WTC11 (cell line): ENCODE results near the gene TOR1AIP2.

Experiments used
- ATF2 ChIP-seq: sonication (generic); formaldehyde crosslinking; IDR thresholded peaks from 2 replicates; pipeline ENCODE4 v1.8.1; 2022; ENCODE audit warnings: low read depth, missing genetic modification reagents, borderline replicate concordance
- E2F1 ChIP-seq: sonication (generic); formaldehyde crosslinking; IDR thresholded peaks from 2 replicates; pipeline ENCODE4 v1.8.0; 2022; ENCODE audit warnings: mild to moderate bottlenecking, missing genetic modification reagents
- E2F5 ChIP-seq: sonication (generic); formaldehyde crosslinking; IDR thresholded peaks from 2 replicates; pipeline ENCODE4 v1.8.1; 2022; ENCODE audit warnings: mild to moderate bottlenecking, moderate library complexity, missing genetic modification reagents
- SMAD3 ChIP-seq: sonication (generic); formaldehyde crosslinking; IDR thresholded peaks from 2 replicates; pipeline ENCODE4 v1.8.0; 2022; ENCODE audit warnings: missing genetic modification reagents, mild to moderate bottlenecking, borderline replicate concordance
- ZBTB21 ChIP-seq: sonication (generic); formaldehyde crosslinking; IDR thresholded peaks from 2 replicates; pipeline ENCODE4 v1.8.1; 2023; ENCODE audit warnings: mild to moderate bottlenecking, missing genetic modification reagents, borderline replicate concordance
- ZNF317 ChIP-seq: sonication (generic); formaldehyde crosslinking; IDR thresholded peaks from 2 replicates; pipeline ENCODE4 v1.8.1; 2023; ENCODE audit warnings: low read depth, mild to moderate bottlenecking, moderate library complexity, missing genetic modification reagents, borderline replicate concordance
- TF ChIP-seq, protein P1 (sequence below): fragments of 200-600 bp; IDR thresholded peaks from 2 replicates; pipeline ENCODE4 v1.8.0; 2022; ENCODE audit warnings: antibody characterized with exemption
- TF ChIP-seq, protein P2 (sequence below): sonication (generic); formaldehyde crosslinking; IDR thresholded peaks from 2 replicates; pipeline ENCODE4 v1.8.1; 2023; ENCODE audit warnings: mild to moderate bottlenecking, missing genetic modification reagents
- TF ChIP-seq, protein P3 (sequence below): sonication (generic); formaldehyde crosslinking; IDR thresholded peaks from 2 replicates; pipeline ENCODE4 v1.8.1; 2023; ENCODE audit warnings: mild to moderate bottlenecking, missing genetic modification reagents, moderate library complexity
- TF ChIP-seq, protein P4 (sequence below): fragments of 250-450 bp; sonication (Bioruptor Pico); IDR thresholded peaks from 2 replicates; pipeline ENCODE4 v1.9.0; 2021; ENCODE audit warnings: mild to moderate bottlenecking, borderline replicate concordance

DNA sequence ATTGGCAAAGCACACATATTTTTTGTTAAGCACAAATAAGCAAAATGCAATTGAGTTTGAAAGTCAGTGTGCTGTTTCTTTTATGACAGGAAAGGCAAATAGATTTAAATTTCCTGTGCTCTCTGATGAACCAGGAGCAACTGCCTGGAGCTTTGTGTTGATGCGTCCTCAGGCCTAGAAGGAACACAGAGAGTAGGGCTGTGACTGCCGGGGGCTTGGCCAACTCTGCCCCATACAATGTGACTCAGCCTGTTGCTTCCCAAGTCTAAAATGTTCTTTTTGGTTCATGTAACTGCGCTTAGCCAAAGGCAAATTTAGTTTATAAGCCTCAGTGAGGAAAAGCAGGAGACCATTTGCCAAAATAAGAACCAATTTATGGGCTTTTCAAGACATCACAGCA, 37.5 kb downstream of the TOR1AIP2 start:
- TF ChIP-seq, protein P1, sequence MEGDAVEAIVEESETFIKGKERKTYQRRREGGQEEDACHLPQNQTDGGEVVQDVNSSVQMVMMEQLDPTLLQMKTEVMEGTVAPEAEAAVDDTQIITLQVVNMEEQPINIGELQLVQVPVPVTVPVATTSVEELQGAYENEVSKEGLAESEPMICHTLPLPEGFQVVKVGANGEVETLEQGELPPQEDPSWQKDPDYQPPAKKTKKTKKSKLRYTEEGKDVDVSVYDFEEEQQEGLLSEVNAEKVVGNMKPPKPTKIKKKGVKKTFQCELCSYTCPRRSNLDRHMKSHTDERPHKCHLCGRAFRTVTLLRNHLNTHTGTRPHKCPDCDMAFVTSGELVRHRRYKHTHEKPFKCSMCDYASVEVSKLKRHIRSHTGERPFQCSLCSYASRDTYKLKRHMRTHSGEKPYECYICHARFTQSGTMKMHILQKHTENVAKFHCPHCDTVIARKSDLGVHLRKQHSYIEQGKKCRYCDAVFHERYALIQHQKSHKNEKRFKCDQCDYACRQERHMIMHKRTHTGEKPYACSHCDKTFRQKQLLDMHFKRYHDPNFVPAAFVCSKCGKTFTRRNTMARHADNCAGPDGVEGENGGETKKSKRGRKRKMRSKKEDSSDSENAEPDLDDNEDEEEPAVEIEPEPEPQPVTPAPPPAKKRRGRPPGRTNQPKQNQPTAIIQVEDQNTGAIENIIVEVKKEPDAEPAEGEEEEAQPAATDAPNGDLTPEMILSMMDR = no peak
- TF ChIP-seq, protein P2, sequence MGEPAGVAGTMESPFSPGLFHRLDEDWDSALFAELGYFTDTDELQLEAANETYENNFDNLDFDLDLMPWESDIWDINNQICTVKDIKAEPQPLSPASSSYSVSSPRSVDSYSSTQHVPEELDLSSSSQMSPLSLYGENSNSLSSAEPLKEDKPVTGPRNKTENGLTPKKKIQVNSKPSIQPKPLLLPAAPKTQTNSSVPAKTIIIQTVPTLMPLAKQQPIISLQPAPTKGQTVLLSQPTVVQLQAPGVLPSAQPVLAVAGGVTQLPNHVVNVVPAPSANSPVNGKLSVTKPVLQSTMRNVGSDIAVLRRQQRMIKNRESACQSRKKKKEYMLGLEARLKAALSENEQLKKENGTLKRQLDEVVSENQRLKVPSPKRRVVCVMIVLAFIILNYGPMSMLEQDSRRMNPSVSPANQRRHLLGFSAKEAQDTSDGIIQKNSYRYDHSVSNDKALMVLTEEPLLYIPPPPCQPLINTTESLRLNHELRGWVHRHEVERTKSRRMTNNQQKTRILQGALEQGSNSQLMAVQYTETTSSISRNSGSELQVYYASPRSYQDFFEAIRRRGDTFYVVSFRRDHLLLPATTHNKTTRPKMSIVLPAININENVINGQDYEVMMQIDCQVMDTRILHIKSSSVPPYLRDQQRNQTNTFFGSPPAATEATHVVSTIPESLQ (CRISPR knock-in tag) = no peak
- no peak for TF ChIP-seq SMAD3
- no peak for TF ChIP-seq E2F1
- no peak for TF ChIP-seq ATF2 (CRISPR knock-in tag)
- TF ChIP-seq E2F5 = no peak
- TF ChIP-seq, protein P3, sequence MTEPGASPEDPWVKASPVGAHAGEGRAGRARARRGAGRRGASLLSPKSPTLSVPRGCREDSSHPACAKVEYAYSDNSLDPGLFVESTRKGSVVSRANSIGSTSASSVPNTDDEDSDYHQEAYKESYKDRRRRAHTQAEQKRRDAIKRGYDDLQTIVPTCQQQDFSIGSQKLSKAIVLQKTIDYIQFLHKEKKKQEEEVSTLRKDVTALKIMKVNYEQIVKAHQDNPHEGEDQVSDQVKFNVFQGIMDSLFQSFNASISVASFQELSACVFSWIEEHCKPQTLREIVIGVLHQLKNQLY (CRISPR knock-in tag) = no peak
- TF ChIP-seq ZBTB21 (CRISPR knock-in tag) = no peak
- TF ChIP-seq ZNF317 = no peak
- TF ChIP-seq, protein P4, sequence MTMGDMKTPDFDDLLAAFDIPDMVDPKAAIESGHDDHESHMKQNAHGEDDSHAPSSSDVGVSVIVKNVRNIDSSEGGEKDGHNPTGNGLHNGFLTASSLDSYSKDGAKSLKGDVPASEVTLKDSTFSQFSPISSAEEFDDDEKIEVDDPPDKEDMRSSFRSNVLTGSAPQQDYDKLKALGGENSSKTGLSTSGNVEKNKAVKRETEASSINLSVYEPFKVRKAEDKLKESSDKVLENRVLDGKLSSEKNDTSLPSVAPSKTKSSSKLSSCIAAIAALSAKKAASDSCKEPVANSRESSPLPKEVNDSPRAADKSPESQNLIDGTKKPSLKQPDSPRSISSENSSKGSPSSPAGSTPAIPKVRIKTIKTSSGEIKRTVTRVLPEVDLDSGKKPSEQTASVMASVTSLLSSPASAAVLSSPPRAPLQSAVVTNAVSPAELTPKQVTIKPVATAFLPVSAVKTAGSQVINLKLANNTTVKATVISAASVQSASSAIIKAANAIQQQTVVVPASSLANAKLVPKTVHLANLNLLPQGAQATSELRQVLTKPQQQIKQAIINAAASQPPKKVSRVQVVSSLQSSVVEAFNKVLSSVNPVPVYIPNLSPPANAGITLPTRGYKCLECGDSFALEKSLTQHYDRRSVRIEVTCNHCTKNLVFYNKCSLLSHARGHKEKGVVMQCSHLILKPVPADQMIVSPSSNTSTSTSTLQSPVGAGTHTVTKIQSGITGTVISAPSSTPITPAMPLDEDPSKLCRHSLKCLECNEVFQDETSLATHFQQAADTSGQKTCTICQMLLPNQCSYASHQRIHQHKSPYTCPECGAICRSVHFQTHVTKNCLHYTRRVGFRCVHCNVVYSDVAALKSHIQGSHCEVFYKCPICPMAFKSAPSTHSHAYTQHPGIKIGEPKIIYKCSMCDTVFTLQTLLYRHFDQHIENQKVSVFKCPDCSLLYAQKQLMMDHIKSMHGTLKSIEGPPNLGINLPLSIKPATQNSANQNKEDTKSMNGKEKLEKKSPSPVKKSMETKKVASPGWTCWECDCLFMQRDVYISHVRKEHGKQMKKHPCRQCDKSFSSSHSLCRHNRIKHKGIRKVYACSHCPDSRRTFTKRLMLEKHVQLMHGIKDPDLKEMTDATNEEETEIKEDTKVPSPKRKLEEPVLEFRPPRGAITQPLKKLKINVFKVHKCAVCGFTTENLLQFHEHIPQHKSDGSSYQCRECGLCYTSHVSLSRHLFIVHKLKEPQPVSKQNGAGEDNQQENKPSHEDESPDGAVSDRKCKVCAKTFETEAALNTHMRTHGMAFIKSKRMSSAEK = no peak
